UCSD-AML1 (cell line): Measurements from ENCODE around the gene HOXC5.

ENCODE experiments used
- DNase-seq: peaks from one replicate; lab custom pipeline; 2025; ENCODE audit not compliant: unreplicated experiment; lab: John Stamatoyannopoulos, UW

Gene HOXC5

DNA sequence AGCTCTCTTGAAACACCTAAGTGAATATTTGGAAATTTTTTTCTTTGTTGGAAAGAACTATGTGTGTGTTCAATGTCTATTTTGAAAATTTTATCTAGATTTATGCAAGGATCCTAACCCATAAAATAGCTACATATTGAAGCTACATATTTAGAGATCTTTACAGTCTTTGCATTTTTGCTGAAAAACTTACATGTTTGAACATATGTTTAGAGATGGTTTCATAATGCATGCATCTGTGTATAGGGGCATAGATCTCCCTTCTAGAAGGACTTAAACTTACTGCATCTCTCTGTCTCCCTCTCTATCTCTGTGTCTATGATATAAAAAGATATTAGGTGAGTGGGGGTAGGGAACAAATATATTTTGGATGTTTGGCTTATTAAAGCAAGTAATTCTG lies 12.6 kb downstream of the HOXC5 start:
- no peak for DNase-seq

DNA sequence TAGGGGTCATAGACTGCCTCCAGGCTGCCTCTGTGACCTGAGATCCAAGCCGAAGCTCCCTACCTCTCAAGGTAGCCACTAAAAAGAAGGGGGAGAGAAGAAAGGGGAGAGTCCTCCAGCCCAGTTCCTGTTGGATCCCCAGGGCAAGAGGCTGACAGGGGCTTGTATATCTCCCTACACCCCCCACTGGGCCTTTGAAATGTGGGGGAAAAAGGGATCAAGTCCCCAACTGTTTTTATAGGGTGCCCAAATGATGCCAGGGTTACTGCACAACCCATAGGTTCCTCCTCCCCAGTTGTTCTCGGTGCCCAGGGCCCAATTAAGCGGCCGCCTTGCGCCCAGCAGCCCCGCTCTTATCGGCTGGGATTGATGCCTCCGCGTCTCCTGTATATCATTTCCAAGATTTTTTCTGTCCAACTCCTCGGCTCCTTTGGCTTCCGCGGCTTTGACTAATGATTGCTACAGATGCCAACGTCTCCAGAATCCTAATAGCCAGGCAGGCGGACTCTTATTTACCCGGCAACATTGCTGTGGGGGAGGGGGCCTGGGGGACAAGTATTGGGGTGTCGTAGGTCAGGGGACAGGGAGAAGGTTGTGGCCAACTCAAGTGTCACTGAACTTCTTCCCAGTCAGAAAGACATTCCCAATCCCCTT lies 13.1 kb downstream of the HOXC5 start:
- no peak for DNase-seq

DNA sequence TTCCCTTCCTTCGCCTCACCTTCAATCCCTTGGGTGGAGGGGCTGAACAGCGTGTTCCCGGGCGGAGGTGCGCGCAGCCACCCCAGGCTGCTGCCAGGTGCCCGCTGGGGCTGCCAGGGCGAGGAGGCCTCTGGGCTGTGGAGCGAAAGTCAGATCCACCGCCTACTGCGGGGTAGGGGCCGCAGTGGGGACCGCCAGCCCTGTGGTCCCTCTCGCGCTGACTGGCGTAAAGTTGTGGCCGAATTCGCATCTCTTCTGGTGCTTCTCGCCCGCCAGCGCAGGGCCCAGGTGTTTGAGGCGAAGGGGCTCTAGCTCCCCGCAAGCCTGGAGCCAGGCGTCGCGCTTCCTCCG lies 13.9 kb downstream of the HOXC5 start:
- no peak for DNase-seq

DNA sequence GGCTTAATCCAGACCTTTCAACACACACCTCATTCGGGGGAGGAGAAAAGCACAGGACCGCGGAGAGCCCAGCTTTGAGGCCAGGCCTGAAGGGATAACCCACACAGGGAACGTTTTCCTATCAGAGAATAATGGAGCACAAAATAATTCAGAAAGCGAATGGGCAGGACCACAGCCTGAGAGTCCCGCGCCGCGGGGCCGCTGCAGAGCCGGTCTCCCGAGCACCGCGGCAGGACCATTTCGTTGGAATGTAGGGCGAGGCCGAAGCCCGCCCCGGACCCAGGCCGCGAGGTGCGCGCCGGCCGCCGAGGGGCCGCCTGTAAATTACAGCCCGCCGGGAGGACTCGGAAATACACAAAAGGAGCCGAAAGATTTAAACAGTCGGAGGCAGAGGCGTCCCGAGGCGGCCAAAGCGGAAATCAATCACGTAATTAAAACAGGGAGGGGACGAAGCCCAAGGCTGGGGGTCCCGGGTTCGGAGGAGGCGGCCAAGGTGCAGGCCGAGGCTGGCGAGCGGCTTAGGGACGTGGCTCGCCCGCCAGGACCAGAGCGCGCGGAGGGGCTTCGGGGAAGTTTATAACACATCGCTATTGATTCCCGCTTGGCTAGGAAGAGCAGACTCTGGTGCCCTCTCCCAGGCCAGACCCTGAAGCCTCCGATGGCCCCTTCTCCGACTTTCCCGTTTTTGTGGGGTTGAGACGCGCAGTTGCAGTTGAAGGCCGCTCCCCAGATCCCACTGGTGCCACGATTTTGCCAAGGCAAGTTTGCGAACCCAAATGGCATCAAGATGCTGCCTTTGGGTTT lies 14.5 kb downstream of the HOXC5 start:
- no peak for DNase-seq

DNA sequence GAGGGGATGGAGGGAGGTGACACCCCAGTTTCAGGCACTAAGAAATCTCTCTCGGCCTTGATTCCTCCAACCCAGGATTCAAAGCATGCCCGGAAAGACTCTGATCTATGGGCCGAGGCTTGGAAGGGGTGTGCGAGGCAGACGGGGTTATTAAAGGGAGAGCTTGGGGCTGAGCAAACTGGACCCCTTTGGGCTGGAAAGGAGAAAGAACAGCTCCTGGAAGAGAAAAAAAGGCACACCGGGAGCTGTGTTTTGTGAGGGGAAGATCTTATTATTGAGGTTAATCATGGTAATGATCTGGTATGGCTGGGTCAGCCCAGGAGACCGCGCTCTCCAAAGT lies 15.1 kb downstream of the HOXC5 start:
- DNase-seq: no peak

DNA sequence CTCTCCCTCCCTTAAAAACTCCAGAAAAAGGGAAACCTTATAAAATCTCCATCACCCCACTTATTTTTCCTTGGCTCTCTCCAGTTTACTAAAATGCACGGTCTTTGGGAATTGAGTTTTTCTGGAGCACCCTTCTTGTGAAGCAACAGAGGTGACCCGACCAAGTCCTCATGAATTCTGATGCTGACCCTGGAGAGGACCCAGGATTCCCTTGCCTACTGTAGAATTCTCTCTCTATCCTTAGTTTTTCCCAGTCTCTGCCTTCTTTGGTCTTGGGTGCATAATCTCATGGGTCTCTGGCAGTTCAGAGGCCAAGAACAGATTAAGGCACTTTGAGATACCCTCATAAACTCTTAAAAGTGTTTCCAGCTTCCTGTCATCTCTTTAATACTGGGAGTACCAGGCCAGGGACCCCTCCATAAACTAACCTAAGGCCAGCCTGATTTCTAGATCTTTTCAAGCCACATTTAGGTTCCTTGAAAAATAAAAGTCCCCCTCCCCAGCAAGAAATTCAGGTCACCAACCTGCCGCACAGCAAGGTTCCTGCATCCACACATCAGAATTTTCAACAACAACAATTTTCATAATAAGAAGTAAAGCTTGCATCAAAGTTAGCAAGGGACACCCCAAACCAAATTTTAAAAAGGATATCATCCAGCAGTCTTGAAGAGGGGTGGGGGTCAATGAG lies 15.7 kb downstream of the HOXC5 start:
- no peak for DNase-seq

DNA sequence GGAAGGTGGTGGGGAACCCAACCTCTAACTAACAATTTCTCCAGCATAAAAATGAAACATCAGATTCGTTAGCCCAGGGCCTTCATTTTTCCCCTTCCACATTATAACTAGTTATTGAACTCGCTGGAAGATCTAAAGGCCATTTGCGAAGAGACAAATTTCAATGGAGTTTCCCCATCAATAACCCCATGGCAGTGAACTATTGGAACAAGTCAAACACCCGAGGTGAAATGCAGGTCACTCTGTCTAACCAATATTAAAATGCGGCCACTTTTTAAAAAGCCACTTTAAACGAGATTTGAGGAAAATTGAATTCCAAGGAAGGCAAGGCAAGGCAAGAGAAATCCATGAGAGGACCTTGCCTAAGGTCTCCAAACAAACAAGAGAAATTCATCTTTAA lies 16.3 kb downstream of the HOXC5 start:
- no peak for DNase-seq

DNA sequence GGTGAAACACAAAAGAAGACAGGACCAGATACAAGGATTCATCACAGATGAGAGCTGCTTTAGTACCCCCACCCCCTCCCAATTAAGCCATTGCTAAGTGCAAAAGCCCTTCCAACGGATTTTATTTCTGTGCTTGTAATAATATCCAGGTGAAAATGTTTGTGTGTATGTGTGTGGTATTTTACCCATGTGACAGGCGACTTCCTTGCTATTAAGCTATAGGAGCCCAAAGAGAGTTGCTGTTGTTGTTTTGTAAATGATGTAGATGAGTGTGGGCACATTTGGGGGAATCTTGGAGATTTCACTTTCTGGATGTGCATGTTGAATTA lies 17.6 kb downstream of the HOXC5 start:
- DNase-seq: no peak

DNA sequence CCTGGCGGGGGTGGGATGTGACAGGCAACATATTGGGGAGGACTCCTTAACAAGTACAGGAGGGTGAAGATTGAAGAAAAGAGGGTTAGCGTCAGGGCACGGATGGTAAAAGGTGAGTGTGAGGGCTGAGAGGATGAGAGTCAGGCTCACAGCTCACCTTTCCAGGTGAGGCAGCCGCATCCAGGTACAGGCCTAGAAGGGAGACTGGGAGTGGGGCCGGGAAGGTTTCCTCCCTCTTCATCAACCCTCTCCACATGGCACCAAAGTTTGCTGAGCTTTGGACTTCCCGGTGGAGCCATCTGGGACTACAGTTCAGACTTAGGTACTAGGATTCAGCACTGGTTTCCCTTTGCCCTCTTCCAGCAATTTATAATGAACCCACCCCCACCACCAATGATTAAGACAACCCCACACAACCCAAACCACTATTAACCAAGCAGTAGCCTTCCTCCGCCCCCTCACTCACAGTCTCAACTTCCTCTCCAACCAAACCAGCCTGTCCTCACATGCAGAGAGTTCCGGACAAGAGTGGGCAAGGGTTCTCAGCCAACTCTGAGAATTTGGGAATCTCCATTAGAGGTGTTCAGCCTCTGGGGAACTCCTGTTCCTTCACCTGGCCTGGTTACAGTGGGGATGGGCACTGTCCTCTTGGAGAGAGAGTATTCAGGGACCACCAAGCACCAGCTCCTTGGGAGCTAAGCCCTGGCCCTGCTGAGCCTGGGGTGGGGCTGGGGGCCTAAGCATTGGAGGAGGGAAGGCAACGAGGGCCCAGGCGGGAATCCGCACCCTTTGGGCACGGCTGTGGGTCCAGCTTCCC lies 18.4 kb downstream of the HOXC5 start:
- DNase-seq: no peak

DNA sequence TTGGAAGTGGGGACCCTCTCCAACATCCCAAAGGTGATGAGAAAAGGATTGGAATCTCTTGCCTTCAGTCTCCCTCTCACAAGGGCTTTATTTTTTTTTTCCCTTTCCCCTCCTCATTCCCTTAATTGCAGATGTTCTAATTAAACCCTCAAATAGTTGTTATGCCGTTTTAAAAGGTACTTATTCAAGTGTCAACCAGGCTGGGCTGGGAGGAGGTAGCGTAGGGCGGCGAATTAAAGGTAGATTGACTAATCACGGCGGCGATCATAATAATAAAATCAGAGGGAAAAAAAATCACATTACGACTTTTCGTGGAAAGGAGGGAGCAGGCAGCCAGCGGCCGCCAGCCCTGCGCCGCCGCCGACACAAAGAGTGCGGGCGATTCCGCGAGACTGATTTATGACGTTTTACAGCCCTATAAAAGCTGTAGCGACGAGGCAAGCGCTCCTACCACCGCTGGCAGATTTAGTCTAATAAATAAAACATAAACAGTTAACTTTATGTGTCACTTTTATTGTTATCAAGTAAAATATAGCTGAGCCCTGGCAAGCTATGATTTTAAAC lies 19.1 kb downstream of the HOXC5 start:
- DNase-seq: no peak

DNA sequence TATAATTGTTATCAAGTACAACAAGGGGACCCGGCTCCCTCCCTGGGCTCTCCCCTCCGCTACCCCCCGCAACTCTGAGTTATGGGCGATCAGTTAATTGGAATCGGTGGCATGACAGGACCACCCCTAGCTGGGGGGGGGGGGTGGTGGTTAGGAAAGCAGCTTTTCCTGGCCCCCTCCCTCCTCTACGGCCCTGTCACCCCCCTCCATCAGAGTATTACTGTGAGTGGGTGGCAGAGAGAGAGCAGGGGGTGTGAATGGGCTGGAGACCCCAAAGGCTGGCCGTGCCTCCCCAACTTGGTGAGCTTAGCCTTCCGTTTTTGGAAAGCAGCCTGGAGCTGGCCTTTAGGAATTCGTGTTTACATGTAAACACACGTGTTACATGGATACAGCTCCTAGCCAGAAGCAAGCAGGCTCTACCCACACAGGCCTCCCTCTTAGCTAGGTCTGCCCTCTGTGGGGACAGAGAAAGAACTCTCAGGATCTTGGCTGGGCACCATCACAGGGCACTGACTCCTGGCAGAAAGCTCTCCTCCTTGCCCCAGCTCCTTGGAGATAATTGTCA lies 19.7 kb downstream of the HOXC5 start:
- no peak for DNase-seq

DNA sequence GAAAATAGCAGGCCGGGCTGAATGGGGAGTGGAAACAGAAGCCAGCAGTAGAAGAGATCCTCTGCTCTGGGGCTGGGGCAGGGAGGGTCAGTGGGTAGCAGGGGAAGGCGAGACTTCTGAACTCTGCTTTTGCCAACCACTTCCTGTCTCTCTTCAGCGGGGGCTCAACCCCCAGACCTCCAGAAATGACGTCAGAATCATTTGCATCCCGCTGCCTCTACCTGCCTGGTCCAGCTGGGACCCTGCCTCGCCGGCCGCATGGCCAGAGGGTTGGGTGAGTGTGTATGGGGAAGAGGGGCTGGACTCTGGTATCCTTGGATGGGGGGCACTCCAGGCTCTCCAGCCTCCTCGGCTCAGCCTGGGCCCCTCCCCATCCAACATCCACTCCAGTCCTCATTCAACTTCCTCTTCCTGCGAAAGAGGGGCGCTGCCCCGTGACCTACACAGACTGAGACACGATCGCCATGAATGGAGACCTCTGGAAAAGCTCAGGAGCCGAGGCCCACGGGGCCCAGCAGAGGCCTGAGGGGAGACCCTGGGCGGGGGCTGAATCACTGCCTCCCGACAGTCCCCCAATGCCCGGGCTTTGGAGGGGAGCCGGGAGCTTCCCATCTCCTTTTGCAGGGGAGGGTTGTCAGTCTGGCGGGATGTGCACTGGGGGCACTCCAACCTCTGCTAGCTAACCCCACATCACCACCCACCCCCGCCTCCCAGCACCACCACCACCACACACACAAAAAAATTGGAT lies 20.3 kb downstream of the HOXC5 start:
- no peak for DNase-seq

DNA sequence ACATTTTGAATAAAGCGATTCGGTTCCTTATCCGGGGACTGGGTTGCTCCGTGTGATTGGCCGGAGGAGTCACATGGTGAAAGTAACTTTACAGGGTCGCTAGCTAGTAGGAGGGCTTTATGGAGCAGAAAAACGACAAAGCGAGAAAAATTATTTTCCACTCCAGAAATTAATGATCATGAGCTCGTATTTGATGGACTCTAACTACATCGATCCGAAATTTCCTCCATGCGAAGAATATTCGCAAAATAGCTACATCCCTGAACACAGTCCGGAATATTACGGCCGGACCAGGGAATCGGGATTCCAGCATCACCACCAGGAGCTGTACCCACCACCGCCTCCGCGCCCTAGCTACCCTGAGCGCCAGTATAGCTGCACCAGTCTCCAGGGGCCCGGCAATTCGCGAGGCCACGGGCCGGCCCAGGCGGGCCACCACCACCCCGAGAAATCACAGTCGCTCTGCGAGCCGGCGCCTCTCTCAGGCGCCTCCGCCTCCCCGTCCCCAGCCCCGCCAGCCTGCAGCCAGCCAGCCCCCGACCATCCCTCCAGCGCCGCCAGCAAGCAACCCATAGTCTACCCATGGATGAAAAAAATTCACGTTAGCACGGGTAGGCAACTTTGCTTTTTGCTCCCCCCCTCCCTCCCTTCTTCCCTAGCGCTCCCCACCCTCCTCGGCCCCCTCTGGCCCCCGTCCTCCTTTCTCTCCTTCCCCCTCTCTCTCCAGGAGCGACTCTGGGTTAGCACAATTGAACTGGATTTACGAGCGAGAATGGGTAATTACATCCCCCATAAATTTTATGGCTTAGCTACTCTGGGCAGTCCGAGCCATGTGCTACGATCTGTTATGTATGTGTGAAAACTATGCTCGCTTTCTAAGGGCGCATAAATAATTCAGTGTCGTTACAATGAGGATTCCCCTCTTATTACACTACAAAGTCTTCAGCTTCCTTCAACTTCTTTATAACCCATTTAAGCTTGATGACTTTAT lies 21.2 kb downstream of the HOXC5 start, which contains the start of gene HOXC4:
Gene HOXC4, plus strand, starts transcription at position 85 of the 991 bp plus-strand sequence. Its CDS starts 88 bp downstream, at position 173.
- no peak for DNase-seq

DNA sequence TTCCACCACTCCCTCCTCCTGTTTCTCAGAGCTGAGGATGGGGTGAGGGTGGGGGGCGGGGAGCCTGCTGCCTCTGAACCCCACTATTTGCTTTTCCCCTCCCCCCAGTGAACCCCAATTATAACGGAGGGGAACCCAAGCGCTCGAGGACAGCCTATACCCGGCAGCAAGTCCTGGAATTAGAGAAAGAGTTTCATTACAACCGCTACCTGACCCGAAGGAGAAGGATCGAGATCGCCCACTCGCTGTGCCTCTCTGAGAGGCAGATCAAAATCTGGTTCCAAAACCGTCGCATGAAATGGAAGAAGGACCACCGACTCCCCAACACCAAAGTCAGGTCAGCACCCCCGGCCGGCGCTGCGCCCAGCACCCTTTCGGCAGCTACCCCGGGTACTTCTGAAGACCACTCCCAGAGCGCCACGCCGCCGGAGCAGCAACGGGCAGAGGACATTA lies 21.9 kb downstream of the HOXC5 start:
- DNase-seq: no peak

DNA sequence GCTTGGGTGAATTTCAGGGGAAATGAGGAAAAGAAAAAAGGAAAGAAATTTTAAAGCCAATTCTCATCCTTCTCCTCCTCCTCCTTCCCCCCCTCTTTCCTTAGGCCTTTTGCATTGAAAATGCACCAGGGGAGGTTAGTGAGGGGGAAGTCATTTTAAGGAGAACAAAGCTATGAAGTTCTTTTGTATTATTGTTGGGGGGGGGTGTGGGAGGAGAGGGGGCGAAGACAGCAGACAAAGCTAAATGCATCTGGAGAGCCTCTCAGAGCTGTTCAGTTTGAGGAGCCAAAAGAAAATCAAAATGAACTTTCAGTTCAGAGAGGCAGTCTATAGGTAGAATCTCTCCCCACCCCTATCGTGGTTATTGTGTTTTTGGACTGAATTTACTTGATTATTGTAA lies 22.7 kb downstream of the HOXC5 start:
- no peak for DNase-seq

DNA sequence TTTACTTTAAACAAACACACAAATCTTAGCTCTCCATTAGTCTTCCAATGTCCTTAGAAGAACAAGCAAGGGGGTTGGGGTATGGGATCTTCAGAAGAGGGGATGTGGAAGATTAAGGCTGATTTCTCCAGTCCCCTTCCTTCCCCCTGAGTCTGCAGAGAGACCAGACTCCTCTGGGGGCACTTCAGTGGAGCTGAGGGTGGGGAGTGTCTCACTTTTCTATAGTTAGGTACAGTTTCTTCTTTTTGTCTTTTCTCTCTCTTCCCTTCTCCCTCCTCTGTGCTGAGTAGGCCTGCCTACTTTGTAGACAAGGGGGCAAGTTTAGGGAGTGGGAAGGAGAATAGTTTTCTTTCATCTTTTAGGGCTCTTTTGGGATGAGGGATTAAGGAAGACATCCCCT lies 23.3 kb downstream of the HOXC5 start:
- no peak for DNase-seq

DNA sequence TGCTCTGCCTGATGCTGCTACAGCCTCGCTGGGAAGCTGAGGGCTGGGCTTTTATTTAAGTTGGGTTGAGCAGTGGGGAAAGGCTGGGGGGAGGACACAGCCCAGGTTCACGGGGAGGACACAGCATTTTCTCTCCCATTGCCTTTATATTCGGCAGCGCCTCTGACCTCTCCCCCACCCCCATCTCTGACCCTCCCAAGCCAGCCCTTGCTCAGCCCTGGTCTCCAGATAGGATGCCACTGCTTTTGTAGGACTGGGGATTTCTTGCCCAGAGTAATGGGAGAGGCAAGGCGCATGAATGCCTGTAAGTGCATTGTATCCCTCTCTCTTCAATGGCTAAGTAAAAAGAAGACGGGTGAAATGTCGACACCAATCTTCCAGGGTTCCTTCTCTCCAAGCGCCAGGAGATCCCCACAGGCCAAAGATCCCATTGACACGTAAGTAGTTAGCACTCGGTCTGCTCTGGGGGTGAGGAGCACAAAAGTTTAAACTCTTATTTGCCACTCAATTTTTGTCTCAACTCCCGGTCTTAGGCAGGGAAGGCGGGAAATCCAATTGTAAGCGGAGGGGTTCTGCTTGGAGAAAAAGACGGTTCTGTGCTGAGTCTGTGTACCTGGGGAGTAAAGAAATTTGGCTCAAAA lies 25.4 kb downstream of the HOXC5 start:
- no peak for DNase-seq

DNA sequence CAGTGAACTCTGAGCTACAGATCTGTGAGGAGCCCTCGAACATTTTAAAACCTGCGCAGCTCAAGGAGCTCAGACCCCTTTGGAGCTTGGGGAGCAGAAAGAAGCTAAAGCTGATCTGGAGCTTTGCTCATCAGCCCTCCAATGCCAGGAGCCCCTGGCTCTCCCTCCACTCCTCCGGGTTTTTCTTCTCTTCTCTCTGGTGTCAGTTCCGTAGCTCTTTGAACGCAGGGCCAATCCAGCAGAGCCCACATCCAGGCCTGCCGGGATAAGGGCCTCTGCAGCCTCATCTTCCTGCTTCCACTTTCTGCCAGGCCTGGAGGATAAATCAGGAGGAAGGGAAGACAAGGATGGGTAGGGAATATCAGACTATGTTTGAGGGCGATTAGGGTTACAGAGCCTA lies 26.8 kb downstream of the HOXC5 start:
- DNase-seq: no peak
